IPS-15b (cell line): Measurements from ENCODE around the gene RBM26.

Experiments used
- H3K27me3 ChIP-seq: one replicate; pipeline ENCODE4 v1.6.1; 2013; ENCODE audit warnings: low read length; ENCODE audit not compliant: control insufficient read depth, insufficient read depth
- H3K36me3 ChIP-seq: one replicate; pipeline ENCODE4 v1.6.1; 2013; ENCODE audit warnings: low read length; ENCODE audit not compliant: control insufficient read depth, insufficient read depth
- H3K4me1 ChIP-seq: one replicate; pipeline ENCODE4 v1.6.1; 2013; ENCODE audit warnings: mild to moderate bottlenecking, low read length; ENCODE audit not compliant: control insufficient read depth, insufficient read depth
- H3K4me3 ChIP-seq: one replicate; pipeline ENCODE4 v1.5.1; 2013; ENCODE audit warnings: low read depth, low read length
- H3K9ac ChIP-seq: one replicate; pipeline ENCODE4 v1.6.1; 2013; ENCODE audit warnings: low read depth, mild to moderate bottlenecking, low read length
- H3K9me3 ChIP-seq: one replicate; pipeline ENCODE4 v1.6.1; 2013; ENCODE audit warnings: mild to moderate bottlenecking, low read length; ENCODE audit not compliant: control insufficient read depth, insufficient read depth

Gene RBM26

DNA sequence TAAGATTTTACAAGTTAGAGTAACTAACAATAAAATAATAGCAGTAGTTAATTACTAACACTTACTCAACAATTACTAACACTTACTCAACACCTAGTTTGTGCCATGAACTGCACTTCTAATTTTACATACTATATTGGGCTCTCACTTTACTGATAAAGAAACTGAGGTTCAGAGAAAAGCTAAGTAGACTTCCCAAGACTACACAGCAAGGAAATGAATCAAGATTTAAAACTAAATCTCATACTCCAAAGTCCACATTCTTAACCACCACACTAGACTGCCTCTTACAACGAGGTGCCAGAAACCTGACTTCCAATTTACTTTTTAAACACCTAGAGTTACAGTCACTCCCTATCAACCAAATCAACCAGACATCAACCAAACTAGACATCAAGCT is 25.1 kb downstream of the RBM26 start:
- Histone ChIP-seq H3K36me3 (peaks cover 4% of the 10 kb centered on the region), H3K27me3 (no peaks in the 10 kb centered on the region), H3K9me3 (no peaks in the 10 kb centered on the region), H3K4me1 (peaks cover 19% of the 10 kb centered on the region), H3K9ac (no peak overlapping the region), H3K4me3 (no peak overlapping the region)

DNA sequence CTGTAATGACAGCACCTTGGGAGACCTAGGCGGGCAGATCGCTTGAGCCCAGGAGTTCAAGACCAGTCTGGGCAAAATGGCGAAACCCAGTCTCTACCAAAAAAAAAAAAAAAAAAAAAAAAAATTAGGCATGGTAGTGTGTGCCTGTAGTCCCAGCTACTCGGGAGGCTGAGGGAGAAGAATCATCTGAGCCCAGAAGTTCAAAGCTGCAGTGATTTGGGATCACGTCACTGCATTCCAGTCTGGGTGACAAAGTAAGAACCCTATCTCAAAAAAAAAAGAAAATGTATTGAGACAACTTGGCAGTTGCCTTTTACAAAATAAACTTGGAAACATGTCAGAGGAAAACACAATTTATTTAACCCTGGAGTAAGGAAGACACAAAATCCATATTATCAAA is 26.8 kb downstream of the RBM26 start:
- no peaks in the 10 kb centered on the region for H3K27me3 ChIP-seq
- H3K9ac ChIP-seq = no peak overlapping the region
- H3K9me3 ChIP-seq = no peaks in the 10 kb centered on the region
- peaks cover 19% of the 10 kb centered on the region for H3K4me1 ChIP-seq
- H3K36me3 ChIP-seq = peaks cover 4% of the 10 kb centered on the region
- no peak overlapping the region for H3K4me3 ChIP-seq

DNA sequence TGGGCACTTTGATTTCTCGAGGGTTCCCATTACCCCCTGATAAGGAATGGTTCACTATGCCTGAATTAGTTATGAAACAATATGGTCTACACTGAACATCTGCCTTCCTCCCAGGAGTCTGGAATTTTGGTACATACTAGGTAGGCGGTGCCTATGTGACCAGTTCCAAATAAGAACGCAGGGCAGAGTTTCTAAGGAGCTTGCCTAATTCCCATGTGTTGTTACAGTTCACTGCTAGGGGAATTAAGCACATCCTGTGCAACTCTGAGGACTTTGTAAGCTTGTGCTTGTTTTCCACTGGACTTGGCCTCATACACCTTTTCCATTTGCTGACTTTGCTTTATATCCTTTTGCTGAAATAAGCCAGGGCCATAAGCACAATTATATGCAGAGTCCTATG is 29.2 kb downstream of the RBM26 start:
- H3K4me1 ChIP-seq = no peaks in the 10 kb centered on the region
- no peak overlapping the region for H3K9ac ChIP-seq
- H3K4me3 ChIP-seq = no peak overlapping the region
- peaks cover 4% of the 10 kb centered on the region for H3K36me3 ChIP-seq
- H3K27me3 ChIP-seq = no peaks in the 10 kb centered on the region
- no peaks in the 10 kb centered on the region for H3K9me3 ChIP-seq

DNA sequence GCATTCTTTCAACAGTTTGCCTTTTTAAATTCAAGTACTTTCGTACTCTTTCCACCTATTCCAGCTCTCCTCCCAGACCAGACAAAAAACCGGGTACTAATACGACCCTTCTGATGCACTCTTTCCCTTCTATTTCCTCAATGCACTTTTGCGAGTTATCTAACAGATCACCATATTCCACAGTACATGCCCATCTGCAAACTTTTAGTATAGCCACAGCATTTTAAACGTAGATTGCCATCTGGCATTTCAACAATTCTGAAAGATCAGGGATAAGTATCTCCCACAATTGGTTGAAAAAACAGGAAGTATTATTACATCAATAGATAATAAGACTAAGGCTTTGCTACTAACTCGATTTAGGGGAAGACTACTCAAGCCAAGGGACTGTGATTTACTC is 31.5 kb downstream of the RBM26 start:
- H3K9me3 ChIP-seq = no peaks in the 10 kb centered on the region
- no peak overlapping the region for H3K4me3 ChIP-seq
- no peaks in the 10 kb centered on the region for H3K4me1 ChIP-seq
- no peak overlapping the region for H3K9ac ChIP-seq
- H3K27me3 ChIP-seq = no peaks in the 10 kb centered on the region
- peaks cover 9% of the 10 kb centered on the region for H3K36me3 ChIP-seq

DNA sequence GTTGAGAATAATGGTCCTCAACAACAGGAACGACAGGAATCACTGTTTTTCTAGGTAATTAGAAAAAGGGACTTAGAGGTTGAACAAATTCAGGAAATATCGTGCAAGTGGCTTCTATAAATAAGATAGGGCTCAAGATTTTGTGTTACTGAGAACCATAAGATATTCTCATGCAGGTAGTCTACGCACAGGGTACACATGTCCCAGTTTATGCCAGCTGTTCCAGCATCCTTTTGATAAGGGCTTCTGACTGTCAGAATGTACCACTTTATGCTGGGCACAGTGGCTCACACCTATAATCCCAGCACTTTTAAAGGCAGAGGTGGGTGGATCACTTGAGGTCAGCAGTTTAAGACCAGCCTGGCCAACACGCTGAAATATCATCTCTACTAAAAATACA is 32.1 kb downstream of the RBM26 start:
- no peak overlapping the region for H3K4me3 ChIP-seq
- H3K27me3 ChIP-seq = no peaks in the 10 kb centered on the region
- no peaks in the 10 kb centered on the region for H3K4me1 ChIP-seq
- peaks cover 9% of the 10 kb centered on the region for H3K36me3 ChIP-seq
- no peak overlapping the region for H3K9ac ChIP-seq
- H3K9me3 ChIP-seq = no peaks in the 10 kb centered on the region

DNA sequence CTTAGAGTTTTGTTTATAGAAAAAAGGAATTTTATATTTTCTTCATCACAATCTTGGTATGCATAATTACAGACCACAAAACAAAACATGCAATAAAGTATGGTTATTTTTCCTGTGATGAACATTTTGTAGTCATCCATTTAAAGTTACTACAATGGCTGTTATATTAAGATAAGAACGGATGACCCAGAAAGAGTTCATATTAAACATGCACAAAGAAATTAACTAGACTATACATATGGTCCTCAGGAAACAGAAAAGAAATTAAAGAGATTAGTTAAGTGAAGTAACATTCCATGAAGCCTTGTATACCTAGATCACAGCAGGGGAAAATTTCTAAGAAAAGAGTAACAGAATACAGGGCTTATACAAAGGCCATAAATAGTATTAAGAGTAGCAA is 36.8 kb downstream of the RBM26 start:
- no peak overlapping the region for H3K9ac ChIP-seq
- no peak overlapping the region for H3K4me3 ChIP-seq
- no peaks in the 10 kb centered on the region for H3K9me3 ChIP-seq
- H3K36me3 ChIP-seq = peaks cover 17% of the 10 kb centered on the region
- no peaks in the 10 kb centered on the region for H3K4me1 ChIP-seq
- H3K27me3 ChIP-seq = no peaks in the 10 kb centered on the region

DNA sequence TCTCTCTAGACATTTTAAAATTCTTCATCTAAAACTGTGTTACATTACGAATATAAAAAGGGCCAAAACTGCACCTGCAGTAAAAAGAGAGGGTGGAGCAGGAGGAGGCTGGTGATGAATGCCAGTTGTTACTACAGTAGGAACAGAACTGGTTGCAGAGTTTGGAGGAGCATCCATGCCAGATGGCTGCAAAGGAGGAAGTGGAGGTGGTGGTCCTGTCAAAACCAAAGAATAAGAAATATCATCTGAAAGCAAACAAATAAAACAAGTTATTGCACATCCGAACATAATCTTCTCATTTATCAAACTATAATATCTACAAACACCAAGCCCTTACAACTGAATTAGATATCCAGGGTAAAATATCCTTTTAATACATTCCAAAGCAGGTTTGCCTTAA is 40.1 kb downstream of the RBM26 start:
- Histone ChIP-seq H3K36me3 (peaks cover 16% of the 10 kb centered on the region), H3K9me3 (no peaks in the 10 kb centered on the region), H3K9ac (no peak overlapping the region), H3K27me3 (no peaks in the 10 kb centered on the region), H3K4me1 (no peaks in the 10 kb centered on the region), H3K4me3 (no peak overlapping the region)

DNA sequence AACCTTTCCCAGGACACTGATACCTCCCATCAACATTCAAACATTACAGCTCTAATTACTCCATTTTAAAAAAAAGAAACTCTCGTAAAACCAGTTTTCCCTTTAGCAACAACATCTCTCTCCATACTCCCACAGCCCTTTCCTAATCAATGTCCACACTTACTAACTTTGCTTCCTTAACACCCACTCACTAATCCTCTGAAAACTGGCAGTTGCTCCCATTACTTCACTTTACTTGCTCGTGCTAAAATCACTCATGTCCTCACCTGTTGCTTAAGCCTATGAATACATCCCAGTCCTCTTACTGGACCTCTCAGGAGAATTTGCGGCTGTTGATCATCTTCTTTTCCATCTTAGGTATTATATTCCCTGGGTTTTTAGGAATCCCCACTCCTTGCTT is 44.8 kb downstream of the RBM26 start:
- no peak overlapping the region for H3K9ac ChIP-seq
- peaks cover 9% of the 10 kb centered on the region for H3K36me3 ChIP-seq
- H3K4me3 ChIP-seq = no peak overlapping the region
- H3K9me3 ChIP-seq = no peaks in the 10 kb centered on the region
- H3K27me3 ChIP-seq = no peaks in the 10 kb centered on the region
- H3K4me1 ChIP-seq = no peaks in the 10 kb centered on the region

DNA sequence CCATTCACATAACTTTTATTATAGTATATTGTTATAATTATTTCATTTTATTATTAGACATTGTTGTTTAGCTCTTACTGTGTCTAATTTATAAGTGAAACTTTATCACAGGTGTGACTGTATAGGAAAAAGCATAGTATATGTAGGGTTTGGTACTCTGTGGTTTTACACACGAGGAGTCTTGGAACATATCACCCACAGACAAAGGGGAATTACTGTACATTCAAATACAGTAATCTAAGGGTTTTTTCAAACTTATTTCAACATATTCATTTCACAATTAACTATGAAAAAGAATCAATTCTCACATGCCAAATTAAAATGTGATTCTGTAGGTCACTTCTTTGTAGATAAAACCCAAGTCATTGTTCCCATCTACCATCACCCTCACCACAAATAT is 46.0 kb downstream of the RBM26 start:
- no peaks in the 10 kb centered on the region for H3K4me1 ChIP-seq
- H3K4me3 ChIP-seq = no peak overlapping the region
- peaks cover 6% of the 10 kb centered on the region for H3K36me3 ChIP-seq
- H3K9ac ChIP-seq = no peak overlapping the region
- H3K9me3 ChIP-seq = no peaks in the 10 kb centered on the region
- H3K27me3 ChIP-seq = no peaks in the 10 kb centered on the region

DNA sequence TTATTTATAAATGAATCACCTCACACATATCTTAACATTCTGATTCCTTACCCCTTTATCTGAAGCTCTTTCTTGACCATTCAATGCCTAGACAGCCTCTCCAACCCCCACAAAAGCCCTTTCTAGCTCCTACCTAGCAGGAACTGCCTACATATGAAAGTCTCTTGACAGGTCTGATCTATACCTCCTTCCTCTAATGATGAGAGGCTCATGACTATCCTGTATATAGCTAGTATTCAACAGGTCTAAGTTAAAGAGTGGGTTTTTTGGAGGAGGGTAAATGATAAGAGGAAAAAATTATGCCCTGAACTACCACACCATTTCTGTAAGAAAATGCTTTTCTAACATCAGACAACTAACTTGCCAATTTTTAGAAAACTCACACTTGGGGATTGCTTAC is 47.0 kb downstream of the RBM26 start:
- Histone ChIP-seq H3K9me3 (no peaks in the 10 kb centered on the region), H3K36me3 (peaks cover 11% of the 10 kb centered on the region), H3K27me3 (no peaks in the 10 kb centered on the region), H3K4me3 (no peak overlapping the region), H3K4me1 (no peaks in the 10 kb centered on the region), H3K9ac (no peak overlapping the region)

DNA sequence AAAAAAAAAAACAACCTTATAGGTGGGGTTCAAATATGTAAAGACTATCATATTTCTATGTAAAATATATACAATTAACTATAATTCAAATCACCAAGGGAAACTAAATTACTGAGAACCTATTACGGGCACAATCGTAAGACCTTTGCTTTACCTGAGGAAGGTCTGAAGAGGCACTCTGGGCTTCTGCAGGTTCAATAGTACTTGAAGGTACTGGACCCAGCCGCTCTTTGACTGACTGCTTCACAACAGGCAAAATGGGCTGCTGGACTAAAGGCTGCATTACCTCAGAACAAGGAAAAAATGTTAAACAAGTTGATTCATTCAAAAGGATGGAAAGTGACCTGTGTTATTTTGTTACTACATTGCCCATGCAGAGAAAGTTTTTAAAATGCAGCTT is 51.8 kb downstream of the RBM26 start:
- Histone ChIP-seq H3K4me3 (no peak overlapping the region), H3K4me1 (no peaks in the 10 kb centered on the region), H3K36me3 (peaks cover 11% of the 10 kb centered on the region), H3K9me3 (no peaks in the 10 kb centered on the region), H3K9ac (no peak overlapping the region), H3K27me3 (no peaks in the 10 kb centered on the region)

DNA sequence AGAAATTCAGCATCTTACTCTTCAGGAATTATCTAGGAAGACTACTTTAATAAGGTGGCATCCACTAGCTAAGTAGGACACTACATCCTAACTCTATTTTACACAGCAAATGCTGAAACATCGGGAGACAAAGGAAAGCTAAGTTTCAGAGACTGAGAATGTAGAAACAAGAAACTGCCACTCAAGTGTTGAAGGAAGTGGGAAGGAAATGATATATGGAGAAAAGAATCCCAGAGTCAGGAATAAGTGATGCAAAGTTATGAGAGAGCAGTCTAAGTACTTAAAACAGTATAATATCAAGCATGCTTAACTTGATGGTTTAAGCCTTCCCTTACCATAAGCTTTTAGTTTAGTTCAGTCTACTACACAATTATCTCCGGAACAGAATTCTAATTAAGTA is 52.4 kb downstream of the RBM26 start:
- Histone ChIP-seq H3K9me3 (no peaks in the 10 kb centered on the region), H3K4me1 (no peaks in the 10 kb centered on the region), H3K27me3 (no peaks in the 10 kb centered on the region), H3K4me3 (no peak overlapping the region), H3K36me3 (peaks cover 6% of the 10 kb centered on the region), H3K9ac (no peak overlapping the region)

DNA sequence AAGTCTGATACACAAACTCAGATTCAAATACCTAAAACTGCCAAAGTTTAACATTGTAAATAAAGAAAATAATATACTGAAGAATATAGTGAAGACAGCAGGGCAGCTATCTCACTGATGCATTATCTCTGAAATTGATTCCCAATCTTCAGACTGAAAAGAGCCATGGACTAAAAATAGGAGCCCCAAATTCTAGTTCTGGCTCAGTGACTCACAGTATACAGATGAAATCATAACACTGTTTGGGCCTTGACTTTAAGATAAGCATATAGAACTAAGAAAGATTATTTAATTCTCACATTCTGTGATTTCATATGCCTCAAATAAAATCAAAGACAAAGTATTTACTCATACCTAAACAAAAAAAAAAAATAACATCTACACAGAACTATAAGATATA is 53.9 kb downstream of the RBM26 start:
- Histone ChIP-seq H3K27me3 (no peaks in the 10 kb centered on the region), H3K4me1 (no peaks in the 10 kb centered on the region), H3K9ac (no peak overlapping the region), H3K36me3 (peaks cover 6% of the 10 kb centered on the region), H3K9me3 (no peaks in the 10 kb centered on the region), H3K4me3 (no peak overlapping the region)
